ENCODE results near the gene PCNX2.
A peak's percentile ranks its signal among the peaks of the same experiment; 100 is the strongest.
"Not testable (repeated sequence)": the region's sequence is repeated elsewhere in the genome, so short reads cannot be mapped to it uniquely, and the experiment has no call there.

Gene PCNX2

GRCh38 chr1:233132445-233132844 is 163.1 kb downstream of the PCNX2 start:
- no peak for DNase-seq (ENCODE audit: low read depth)
- H3K4me3 ChIP-seq (ENCODE audit: low read depth, low read length): no peak overlapping the region
- TF ChIP-seq CTCF (conservative IDR thresholded peaks at IDR 0.05; ENCODE audit: low read depth, low read length): no peak

- not testable (repeated sequence) for DNase-seq (ENCODE audit: low read depth)
These were observed 166.5 kb downstream of the PCNX2 start for GRCh38 chr1:233129031-233129430.

GRCh38 chr1:233127157-233127556 is 168.4 kb downstream of the PCNX2 start:
- DNase-seq (ENCODE audit: low read depth): no peak

More at GRCh38 chr1:233129031-233129430, 166.5 kb downstream of the PCNX2 start:
- not testable (repeated sequence) for H3K4me3 ChIP-seq (ENCODE audit: low read depth, low read length)

GRCh38 chr1:233122779-233123178 is 172.7 kb downstream of the PCNX2 start:
- no peak for TF ChIP-seq CTCF (conservative IDR thresholded peaks at IDR 0.05; ENCODE audit: low read depth, low read length)
- H3K4me3 ChIP-seq (ENCODE audit: low read depth, low read length): no peak overlapping the region
- no peak for DNase-seq (ENCODE audit: low read depth)

More at GRCh38 chr1:233127157-233127556, 168.4 kb downstream of the PCNX2 start:
- no peak overlapping the region for H3K4me3 ChIP-seq (ENCODE audit: low read depth, low read length)
- no peak for TF ChIP-seq CTCF (conservative IDR thresholded peaks at IDR 0.05; ENCODE audit: low read depth, low read length)

- peak; percentile 61 for DNase-seq (ENCODE audit: low read depth)
- no peak overlapping the region for H3K4me3 ChIP-seq (ENCODE audit: low read depth, low read length)
- TF ChIP-seq CTCF (conservative IDR thresholded peaks at IDR 0.05; ENCODE audit: low read depth, low read length): no peak
These were observed 173.5 kb downstream of the PCNX2 start for GRCh38 chr1:233121947-233122559.

- no peak for DNase-seq (ENCODE audit: low read depth)
- no peak overlapping the region for H3K4me3 ChIP-seq (ENCODE audit: low read depth, low read length)
- TF ChIP-seq CTCF (conservative IDR thresholded peaks at IDR 0.05; ENCODE audit: low read depth, low read length): no peak
These were observed 180.7 kb downstream of the PCNX2 start for GRCh38 chr1:233114860-233115259.

- TF ChIP-seq CTCF (conservative IDR thresholded peaks at IDR 0.05; ENCODE audit: low read depth, low read length): no peak
- DNase-seq (ENCODE audit: low read depth): peak; percentile 81
- H3K4me3 ChIP-seq (ENCODE audit: low read depth, low read length): no peak overlapping the region
These were observed 181.4 kb downstream of the PCNX2 start for GRCh38 chr1:233114159-233114558.

Measured in choroid plexus epithelial cell (primary cell).